Mucosa of descending colon (tissue), 3 donors: ENCODE measurements around the gene CAMK4. TPM values are rescaled to one million over a fixed set of nuclear protein-coding genes. Genes with fewer than 3 reads are reported as not detected.
"Not testable (repeated sequence)": the region's sequence is repeated elsewhere in the genome, so short reads cannot be mapped to it uniquely, and the experiment has no call there.

ENCODE experiments used
- ATAC-seq: fragments of 200-7000 bp; cut with Tn5 transposase; one replicate; pipeline ENCODE4 v1.9.1; 2020; ENCODE audit warnings: mild to moderate bottlenecking, moderate library complexity
- DNase-seq, 3 donors: peaks; one replicate each; pipeline ENCODE4 v3.0.0-alpha.2; 2020
- H3K36me3 ChIP-seq: fragments of 200-600 bp; one replicate; pipeline ENCODE4 v1.8.0; 2021; ENCODE audit warnings: low read depth, mild to moderate bottlenecking
- H3K4me1 ChIP-seq: fragments of 200-600 bp; one replicate; pipeline ENCODE4 v1.8.0; 2021; ENCODE audit warnings: low read depth, mild to moderate bottlenecking
- H3K4me3 ChIP-seq: fragments of 200-600 bp; one replicate; pipeline ENCODE4 v1.8.0; 2021; ENCODE audit warnings: mild to moderate bottlenecking
- H3K9me3 ChIP-seq: fragments of 200-600 bp; one replicate; pipeline ENCODE4 v1.8.0; 2021; ENCODE audit warnings: mild to moderate bottlenecking
- CTCF ChIP-seq: fragments of 200-600 bp; IDR thresholded peaks from one replicate; pipeline ENCODE4 v1.8.0; 2022; ENCODE audit warnings: antibody characterized with exemption, mild to moderate bottlenecking
- intact Hi-C, 2 donors: fragments of 100-400 bp; cut with DNase I in 1 of 2; cut with micrococcal nuclease in 1 of 2; formaldehyde crosslinking; loops; one replicate each; pipeline versions ENCODE4 v1.11.0 to v1.11.1; 2022; cut with DNase I, micrococcal nuclease
- total RNA-seq, 3 donors: library from RNA; stranded (reverse); fragmentation: NEBNext Ultra II Directional in 2 of 3; extraction: Animal tissue kit (Norgen Biotek cat#: 25700) in 2 of 3; gene quantifications; one replicate each; pipeline versions ENCODE4 v1.2.1 to v1.2.4, GENCODE V29; 2021 to 2023
- donor health status: DM: no; HTN: no; CAD: no; lungs with moderate emphysema.
- donor health status: DM: no; HTN: no; CAD: no.
- donor health status: DM: no; HTN: yes; CAD: no.

The CAMK4 gene
- total RNA-seq, 3 donors from 2014 or later: 2.0 to 5.5 (median 4.0) TPM

- no peak for TF ChIP-seq CTCF
- intact Hi-C loops: no loop called here
- ATAC-seq (no peak), DNase-seq (no peak)
- no peaks in the 10 kb centered on the region for H3K36me3 ChIP-seq
- H3K9me3 ChIP-seq: no peaks in the 10 kb centered on the region
- no peak overlapping the region for H3K4me3 ChIP-seq
- no peaks in the 10 kb centered on the region for H3K4me1 ChIP-seq
These were observed 180.1 kb downstream of the CAMK4 start for GRCh38 chr5:111404270-111404769.

GRCh38 chr5:111407562-111407961, 183.4 kb downstream of the CAMK4 start:
- no peaks in the 10 kb centered on the region for H3K4me1 ChIP-seq
- ATAC-seq: no peak
- no peaks in the 10 kb centered on the region for H3K9me3 ChIP-seq
- H3K36me3 ChIP-seq: no peaks in the 10 kb centered on the region
- no peak for TF ChIP-seq CTCF
- H3K4me3 ChIP-seq: no peak overlapping the region
- intact Hi-C loops: no loop called here
- DNase-seq: no peak

- no peak for TF ChIP-seq CTCF
- H3K4me3 ChIP-seq: no peak overlapping the region
- intact Hi-C loops: no loop called here
These were observed 184.6 kb downstream of the CAMK4 start for GRCh38 chr5:111408817-111409216.

GRCh38 chr5:111409266-111409665, 185.1 kb downstream of the CAMK4 start:
- ATAC-seq, intact Hi-C loops, H3K4me1 ChIP-seq, H3K36me3 ChIP-seq, H3K4me3 ChIP-seq, DNase-seq, H3K9me3 ChIP-seq: not testable (repeated sequence)

More at GRCh38 chr5:111408817-111409216, 184.6 kb downstream of the CAMK4 start:
- no peaks in the 10 kb centered on the region for H3K4me1 ChIP-seq
- no peak for ATAC-seq
- H3K9me3 ChIP-seq: no peaks in the 10 kb centered on the region
- no peaks in the 10 kb centered on the region for H3K36me3 ChIP-seq
- DNase-seq: no peak

- DNase-seq, intact Hi-C loops, H3K9me3 ChIP-seq: not testable (repeated sequence)
These were observed 185.9 kb downstream of the CAMK4 start for GRCh38 chr5:111410067-111410466.

GRCh38 chr5:111411301-111411700, 187.1 kb downstream of the CAMK4 start:
- H3K4me3 ChIP-seq: no peak overlapping the region
- H3K9me3 ChIP-seq: no peaks in the 10 kb centered on the region
- no peak for DNase-seq
- ATAC-seq: no peak
- no peak for TF ChIP-seq CTCF
- H3K4me1 ChIP-seq: no peaks in the 10 kb centered on the region
- intact Hi-C loops: no loop called here
- H3K36me3 ChIP-seq: no peaks in the 10 kb centered on the region

More at GRCh38 chr5:111410067-111410466, 185.9 kb downstream of the CAMK4 start:
- H3K4me1 ChIP-seq, H3K4me3 ChIP-seq, H3K36me3 ChIP-seq, ATAC-seq: not testable (repeated sequence)

GRCh38 chr5:111412593-111412992, 188.4 kb downstream of the CAMK4 start:
- no peak for TF ChIP-seq CTCF
- no peak for DNase-seq

More at GRCh38 chr5:111412593-111412992, 188.4 kb downstream of the CAMK4 start:
- intact Hi-C loops: no loop called here
- Histone ChIP-seq H3K4me1 (no peaks in the 10 kb centered on the region), H3K9me3 (no peaks in the 10 kb centered on the region), H3K36me3 (no peaks in the 10 kb centered on the region), H3K4me3 (no peak overlapping the region)
- ATAC-seq: no peak
